Calu3 (cell line): ENCODE results near the gene C1orf52. TPM values are rescaled to one million over a fixed set of nuclear protein-coding genes. Genes with fewer than 3 reads are reported as not detected.
A peak's percentile ranks its signal among the peaks of the same experiment; 100 is the strongest.

Experiments used
- BruUV-seq: library from RNA; stranded (reverse); fragments of 400-500 nt; replicated peaks from 2 replicates; lab custom pipeline; 2021; lab: Mats Ljungman, UMichigan
- CTCF ChIA-PET: fragments of 300-600 bp; sonication (Branson Sonifier 250); formaldehyde crosslinking; loops from one replicate; lab custom pipeline; 2022; ENCODE audit warnings: antibody characterized with exemption; lab: Charles Lee
- DNase-seq: peaks from one replicate; pipeline ENCODE4 v3.0.0; 2022
- H3K27ac Mint-ChIP-seq: one replicate; pipeline ENCODE4 v1.8.0; 2022; ENCODE audit warnings: mixed read lengths; ENCODE audit not compliant: unreplicated experiment
- H3K27me3 Mint-ChIP-seq: one replicate; pipeline ENCODE4 v1.8.0; 2022; ENCODE audit warnings: mixed read lengths; ENCODE audit not compliant: unreplicated experiment
- H3K36me3 Mint-ChIP-seq: one replicate; pipeline ENCODE4 v1.8.0; 2022; ENCODE audit warnings: mild to moderate bottlenecking, moderate library complexity, mixed read lengths; ENCODE audit not compliant: insufficient read depth, unreplicated experiment
- H3K4me1 Mint-ChIP-seq: one replicate; pipeline ENCODE4 v1.8.0; 2022; ENCODE audit warnings: mild to moderate bottlenecking, low read depth, mixed read lengths; ENCODE audit not compliant: unreplicated experiment
- H3K4me3 Mint-ChIP-seq: one replicate; pipeline ENCODE4 v1.8.0; 2022; ENCODE audit warnings: mild to moderate bottlenecking, low read depth, moderate library complexity, mixed read lengths; ENCODE audit not compliant: unreplicated experiment
- H3K9me3 Mint-ChIP-seq: one replicate; pipeline ENCODE4 v1.8.0; 2022; ENCODE audit warnings: low read depth, mixed read lengths; ENCODE audit not compliant: unreplicated experiment
- intact Hi-C: fragments of 100-400 bp; cut with micrococcal nuclease; formaldehyde crosslinking; loops from one replicate; pipeline ENCODE4 v1.10.0; 2022; ENCODE audit not compliant: unreplicated experiment
- total RNA-seq: library from RNA; stranded (reverse); gene quantifications from 2 replicates; pipeline ENCODE4 v1.2.3, GENCODE V29; 2022
- TF ChIP-seq, protein P1 (sequence below): fragments of 200-600 bp; IDR thresholded peaks from one replicate; pipeline ENCODE4 v1.8.0; 2022; ENCODE audit warnings: antibody characterized with exemption; ENCODE audit not compliant: unreplicated experiment

The C1orf52 gene
- total RNA-seq, 1 experiment from 2014 or later, result 29.7 TPM

- TF ChIP-seq, protein P1, sequence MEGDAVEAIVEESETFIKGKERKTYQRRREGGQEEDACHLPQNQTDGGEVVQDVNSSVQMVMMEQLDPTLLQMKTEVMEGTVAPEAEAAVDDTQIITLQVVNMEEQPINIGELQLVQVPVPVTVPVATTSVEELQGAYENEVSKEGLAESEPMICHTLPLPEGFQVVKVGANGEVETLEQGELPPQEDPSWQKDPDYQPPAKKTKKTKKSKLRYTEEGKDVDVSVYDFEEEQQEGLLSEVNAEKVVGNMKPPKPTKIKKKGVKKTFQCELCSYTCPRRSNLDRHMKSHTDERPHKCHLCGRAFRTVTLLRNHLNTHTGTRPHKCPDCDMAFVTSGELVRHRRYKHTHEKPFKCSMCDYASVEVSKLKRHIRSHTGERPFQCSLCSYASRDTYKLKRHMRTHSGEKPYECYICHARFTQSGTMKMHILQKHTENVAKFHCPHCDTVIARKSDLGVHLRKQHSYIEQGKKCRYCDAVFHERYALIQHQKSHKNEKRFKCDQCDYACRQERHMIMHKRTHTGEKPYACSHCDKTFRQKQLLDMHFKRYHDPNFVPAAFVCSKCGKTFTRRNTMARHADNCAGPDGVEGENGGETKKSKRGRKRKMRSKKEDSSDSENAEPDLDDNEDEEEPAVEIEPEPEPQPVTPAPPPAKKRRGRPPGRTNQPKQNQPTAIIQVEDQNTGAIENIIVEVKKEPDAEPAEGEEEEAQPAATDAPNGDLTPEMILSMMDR, result no peak
- peaks cover 66% of the 10 kb centered on the region for H3K4me1 Mint-ChIP-seq
- no peak for DNase-seq
- intact Hi-C loops, result no loop called here
- H3K9me3 Mint-ChIP-seq, result no peaks in the 10 kb centered on the region
- H3K27ac Mint-ChIP-seq, result peak overlapping the region; percentile 94
- peaks cover 13% of the 10 kb centered on the region for H3K36me3 Mint-ChIP-seq
- H3K27me3 Mint-ChIP-seq, result no peaks in the 10 kb centered on the region
- peak overlapping the region; percentile 58 for H3K4me3 Mint-ChIP-seq
- CTCF ChIA-PET, result interaction anchor here (1.0 to 2.3 kb wide), 5 partner anchors 11 to 395 kb away, joined by 4 to 8 read pairs (median 4); partner anchors contain the start of genes BCL10, C1orf52 and CCN1
- BruUV-seq, result TSS peak; percentile 96
Observed at GRCh38 chr1:85297538-85297854, 38.0 kb upstream of the C1orf52 start.

GRCh38 chr1:85296980-85297379 lies 37.5 kb upstream of the C1orf52 start:
- peak overlapping the region; percentile 58 for H3K4me3 Mint-ChIP-seq
- peak overlapping the region; percentile 94 for H3K27ac Mint-ChIP-seq
- no TSS peak for BruUV-seq
- no peaks in the 10 kb centered on the region for H3K27me3 Mint-ChIP-seq
- TF ChIP-seq, protein P1, result no peak
- H3K9me3 Mint-ChIP-seq, result no peaks in the 10 kb centered on the region
- DNase-seq, result no peak
- CTCF ChIA-PET, result interaction anchor here (1.6 to 2.3 kb wide), 3 partner anchors 11 to 284 kb away, joined by 4 to 8 read pairs (median 7); partner anchors contain the start of genes C1orf52 and CCN1
- H3K4me1 Mint-ChIP-seq, result peaks cover 61% of the 10 kb centered on the region
- H3K36me3 Mint-ChIP-seq, result peaks cover 13% of the 10 kb centered on the region
- intact Hi-C loops, result no loop called here

DNA sequence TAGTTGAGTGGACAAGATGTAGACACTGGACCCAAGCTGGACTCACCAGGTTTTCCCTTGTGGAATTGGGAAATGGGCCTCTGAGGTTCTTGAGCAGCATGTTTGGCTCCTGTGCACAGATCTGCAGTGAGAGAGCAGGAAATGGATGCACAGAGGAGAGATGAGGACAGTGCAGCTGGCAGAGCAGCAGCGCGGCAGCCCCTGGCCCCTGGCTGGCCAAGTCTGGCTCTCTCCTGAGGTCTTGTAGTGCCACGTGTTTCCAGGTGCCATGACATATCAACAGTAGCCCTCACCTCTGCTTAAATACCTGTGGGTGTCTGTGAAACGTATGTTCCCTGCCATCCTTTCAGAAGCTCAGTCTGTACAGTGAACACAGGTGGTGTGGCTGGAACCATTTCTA lies 36.2 kb upstream of the C1orf52 start:
- intact Hi-C loops, result no loop called here
- TF ChIP-seq, protein P1, result no peak
- Mint-ChIP-seq H3K4me1 (peaks cover 72% of the 10 kb centered on the region), H3K9me3 (no peaks in the 10 kb centered on the region), H3K4me3 (no peak overlapping the region), H3K36me3 (peaks cover 13% of the 10 kb centered on the region), H3K27ac (no peak overlapping the region), H3K27me3 (no peaks in the 10 kb centered on the region)
- no TSS peak for BruUV-seq
- no peak for DNase-seq
- CTCF ChIA-PET, result interaction anchor here (0.6 kb wide), 1 partner anchor 16 kb away, joined by 4 read pairs; no protein-coding TSS in a partner anchor

DNA sequence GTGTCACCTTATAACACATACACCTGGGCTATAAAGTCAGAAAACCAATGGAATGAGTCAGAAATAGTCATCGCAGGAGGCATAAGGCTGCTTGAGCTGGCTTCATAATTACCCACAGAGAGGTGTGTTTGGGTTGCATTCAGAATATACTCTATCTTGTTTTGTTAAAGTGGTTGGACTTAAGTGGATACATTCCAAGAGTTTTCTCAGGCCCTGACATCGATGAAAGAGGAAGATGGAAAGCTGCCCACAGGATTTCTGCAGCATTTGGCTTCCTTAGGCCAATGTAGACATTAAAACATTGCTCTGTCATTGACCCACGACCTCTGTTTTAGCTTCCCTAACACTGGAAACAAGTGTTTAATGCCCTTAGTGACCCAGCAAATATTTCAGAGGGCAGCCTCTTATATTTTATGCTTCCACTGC lies 35.6 kb upstream of the C1orf52 start:
- TF ChIP-seq, protein P1, result no peak
- H3K4me3 Mint-ChIP-seq, result no peak overlapping the region
- CTCF ChIA-PET, result interaction anchor here (0.6 to 0.7 kb wide), 3 partner anchors 44 to 398 kb away, joined by 3 to 4 read pairs (median 4); no protein-coding TSS in a partner anchor
- DNase-seq, result no peak
- peaks cover 13% of the 10 kb centered on the region for H3K36me3 Mint-ChIP-seq
- H3K9me3 Mint-ChIP-seq, result no peaks in the 10 kb centered on the region
- H3K27me3 Mint-ChIP-seq, result no peaks in the 10 kb centered on the region
- BruUV-seq, result no TSS peak
- H3K4me1 Mint-ChIP-seq, result peaks cover 78% of the 10 kb centered on the region
- peak overlapping the region; percentile 37 for H3K27ac Mint-ChIP-seq
- intact Hi-C loops, result no loop called here
